WTC11 (cell line): Measurements from ENCODE around the gene SSRP1.

Source experiments
- CBFB ChIP-seq: sonication (generic); formaldehyde crosslinking; IDR thresholded peaks from 2 replicates; pipeline ENCODE4 v1.8.1; 2022; ENCODE audit warnings: mild to moderate bottlenecking, low read depth, missing genetic modification reagents
- CTCF ChIP-seq: fragments of 200-600 bp; IDR thresholded peaks from 2 replicates; pipeline ENCODE4 v1.8.0; 2022; ENCODE audit warnings: antibody characterized with exemption
- E2F4 ChIP-seq: sonication (generic); formaldehyde crosslinking; IDR thresholded peaks from 2 replicates; pipeline ENCODE4 v1.8.1; 2022; ENCODE audit warnings: low read depth, mild to moderate bottlenecking, moderate library complexity, missing genetic modification reagents, borderline replicate concordance
- IRF2 ChIP-seq: sonication (generic); formaldehyde crosslinking; IDR thresholded peaks from 2 replicates; pipeline ENCODE4 v1.8.0; 2022; ENCODE audit warnings: low read depth, missing genetic modification reagents, borderline replicate concordance
- JUN ChIP-seq: sonication (generic); formaldehyde crosslinking; IDR thresholded peaks from 2 replicates; pipeline ENCODE4 v1.8.0; 2023; ENCODE audit warnings: mild to moderate bottlenecking, missing genetic modification reagents
- NR2C2 ChIP-seq: sonication (generic); formaldehyde crosslinking; IDR thresholded peaks from 2 replicates; pipeline ENCODE4 v1.8.0; 2022; ENCODE audit warnings: mild to moderate bottlenecking, missing genetic modification reagents
- SP1 ChIP-seq: sonication (generic); formaldehyde crosslinking; conservative IDR thresholded peaks from 2 replicates; pipeline ENCODE4 v1.8.1; 2022; ENCODE audit warnings: missing genetic modification reagents
- TEAD4 ChIP-seq: sonication (generic); formaldehyde crosslinking; IDR thresholded peaks from 2 replicates; pipeline ENCODE4 v1.8.0; 2022; ENCODE audit warnings: mild to moderate bottlenecking, missing genetic modification reagents
- ZNF423 ChIP-seq: fragments of 250-450 bp; sonication (Bioruptor Pico); IDR thresholded peaks from 2 replicates; pipeline ENCODE4 v2.1.2; 2022; ENCODE audit warnings: mild to moderate bottlenecking, moderate library complexity
- TF ChIP-seq, protein P1 (sequence below): sonication (generic); formaldehyde crosslinking; IDR thresholded peaks from 2 replicates; pipeline ENCODE4 v1.8.0; 2023; ENCODE audit warnings: missing genetic modification reagents
- TF ChIP-seq, protein P2 (sequence below): sonication (generic); formaldehyde crosslinking; IDR thresholded peaks from 2 replicates; pipeline ENCODE4 v1.8.1; 2023; ENCODE audit warnings: mild to moderate bottlenecking, missing genetic modification reagents
- TF ChIP-seq, protein P3 (sequence below): sonication (generic); formaldehyde crosslinking; IDR thresholded peaks from 2 replicates; pipeline ENCODE4 v1.8.1; 2023; ENCODE audit warnings: mild to moderate bottlenecking, missing genetic modification reagents, moderate library complexity

GRCh38 chr11:57302489-57302888 is 33.2 kb downstream of the SSRP1 start:
- TF ChIP-seq CTCF (no peak), JUN (CRISPR knock-in tag) (no peak), CBFB (CRISPR knock-in tag) (no peak), SP1 (CRISPR knock-in tag) (no peak), E2F4 (CRISPR knock-in tag) (no peak), IRF2 (CRISPR knock-in tag) (no peak), TEAD4 (CRISPR knock-in tag) (no peak), NR2C2 (CRISPR knock-in tag) (no peak), ZNF423 (CRISPR knock-in tag) (no peak)
- TF ChIP-seq, protein P1, sequence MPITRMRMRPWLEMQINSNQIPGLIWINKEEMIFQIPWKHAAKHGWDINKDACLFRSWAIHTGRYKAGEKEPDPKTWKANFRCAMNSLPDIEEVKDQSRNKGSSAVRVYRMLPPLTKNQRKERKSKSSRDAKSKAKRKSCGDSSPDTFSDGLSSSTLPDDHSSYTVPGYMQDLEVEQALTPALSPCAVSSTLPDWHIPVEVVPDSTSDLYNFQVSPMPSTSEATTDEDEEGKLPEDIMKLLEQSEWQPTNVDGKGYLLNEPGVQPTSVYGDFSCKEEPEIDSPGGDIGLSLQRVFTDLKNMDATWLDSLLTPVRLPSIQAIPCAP (CRISPR knock-in tag): no peak
- TF ChIP-seq, protein P2, sequence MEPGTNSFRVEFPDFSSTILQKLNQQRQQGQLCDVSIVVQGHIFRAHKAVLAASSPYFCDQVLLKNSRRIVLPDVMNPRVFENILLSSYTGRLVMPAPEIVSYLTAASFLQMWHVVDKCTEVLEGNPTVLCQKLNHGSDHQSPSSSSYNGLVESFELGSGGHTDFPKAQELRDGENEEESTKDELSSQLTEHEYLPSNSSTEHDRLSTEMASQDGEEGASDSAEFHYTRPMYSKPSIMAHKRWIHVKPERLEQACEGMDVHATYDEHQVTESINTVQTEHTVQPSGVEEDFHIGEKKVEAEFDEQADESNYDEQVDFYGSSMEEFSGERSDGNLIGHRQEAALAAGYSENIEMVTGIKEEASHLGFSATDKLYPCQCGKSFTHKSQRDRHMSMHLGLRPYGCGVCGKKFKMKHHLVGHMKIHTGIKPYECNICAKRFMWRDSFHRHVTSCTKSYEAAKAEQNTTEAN (CRISPR knock-in tag): no peak
- TF ChIP-seq, protein P3, sequence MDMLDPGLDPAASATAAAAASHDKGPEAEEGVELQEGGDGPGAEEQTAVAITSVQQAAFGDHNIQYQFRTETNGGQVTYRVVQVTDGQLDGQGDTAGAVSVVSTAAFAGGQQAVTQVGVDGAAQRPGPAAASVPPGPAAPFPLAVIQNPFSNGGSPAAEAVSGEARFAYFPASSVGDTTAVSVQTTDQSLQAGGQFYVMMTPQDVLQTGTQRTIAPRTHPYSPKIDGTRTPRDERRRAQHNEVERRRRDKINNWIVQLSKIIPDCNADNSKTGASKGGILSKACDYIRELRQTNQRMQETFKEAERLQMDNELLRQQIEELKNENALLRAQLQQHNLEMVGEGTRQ (CRISPR knock-in tag): no peak
